Tibial nerve (tissue), 4 donors: ENCODE results near the gene RNF114.

Source experiments
- CTCF ChIP-seq, 5 experiments: fragments of 200-600 bp in 3 of 5; fragments of 450-650 bp in 2 of 5; sonication (generic) in 3 of 5; IDR thresholded peaks; one replicate each; pipeline ENCODE4 v1.5.1; 2016 to 2019; ENCODE audit warnings: antibody characterized with exemption in 5 of 5, mild to moderate bottlenecking in 3 of 5, moderate library complexity in 2 of 5
- EP300 ChIP-seq, 2 donors: sonication (generic); formaldehyde crosslinking; IDR thresholded peaks; one replicate each; pipeline ENCODE4 v1.6.1; 2017; ENCODE audit warnings: antibody characterized with exemption in 2 of 2, mild to moderate bottlenecking in 1 of 2
- POLR2A ChIP-seq, 2 donors: fragments of 450-650 bp; IDR thresholded peaks; one replicate each; pipeline ENCODE4 v1.6.1; 2017; ENCODE audit warnings: antibody characterized with exemption in 2 of 2, mild to moderate bottlenecking in 2 of 2, moderate library complexity in 2 of 2

- no peak for TF ChIP-seq CTCF (IDR thresholded peaks at IDR 0.05)
- no peak for TF ChIP-seq POLR2A (IDR thresholded peaks at IDR 0.05)
- no peak for TF ChIP-seq EP300 (IDR thresholded peaks at IDR 0.05)
Measured at GRCh38 chr20:49995586-49995985, 59.4 kb downstream of the RNF114 start.
